HG03064 (cell line): Measurements from ENCODE around the gene NR2F1-AS1.

Experiments
- ATAC-seq: cut with Tn5 transposase; IDR thresholded peaks from one replicate; pipeline ENCODE4 v1.9.1; 2021; ENCODE audit warnings: low read depth; ENCODE audit not compliant: unreplicated experiment

The NR2F1-AS1 gene

DNA sequence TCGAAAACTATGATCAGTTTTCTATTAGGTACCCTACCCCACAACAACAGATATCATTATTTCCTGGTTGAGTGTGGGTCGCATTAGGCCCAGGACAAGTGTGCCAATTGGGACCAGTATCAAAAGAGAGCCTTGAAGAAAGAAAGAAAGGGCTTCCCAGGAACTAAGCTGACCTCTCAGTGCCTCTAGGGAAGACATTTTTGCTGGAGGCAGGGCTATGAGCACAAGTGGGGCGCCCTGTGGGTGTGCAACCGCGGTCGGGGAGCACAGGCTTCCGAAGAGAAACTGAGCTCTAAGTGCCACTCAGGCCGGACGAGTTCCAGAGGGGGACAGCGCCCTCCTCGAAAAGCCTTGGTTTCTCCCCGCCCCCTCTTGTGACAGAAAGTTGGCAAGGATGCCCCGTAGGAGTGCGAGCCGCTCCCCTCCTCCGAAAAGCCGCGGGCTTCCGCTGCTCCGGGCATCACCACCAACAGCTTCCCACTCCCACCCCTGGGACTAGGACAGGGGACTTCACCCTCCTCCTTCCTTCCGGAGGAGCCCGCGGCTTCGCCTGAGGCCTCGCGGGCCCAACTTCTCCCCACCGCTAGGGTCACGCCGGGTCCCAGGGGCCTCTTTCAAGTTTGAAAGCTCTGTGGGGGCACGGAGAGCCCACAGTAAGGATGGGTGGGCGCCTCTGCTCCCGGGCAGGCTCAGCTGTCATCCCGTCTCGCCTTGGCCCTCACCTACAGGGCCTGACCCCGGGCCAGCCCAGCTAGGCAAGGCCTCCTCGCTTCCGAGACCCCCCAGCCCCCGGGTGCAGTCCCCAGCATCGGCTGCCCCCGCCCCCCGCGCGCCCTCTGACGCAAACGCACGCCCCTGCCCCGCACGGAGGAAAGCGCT lies 2.0 kb downstream of the NR2F1-AS1 start:
- ATAC-seq: no peak

- no peak for ATAC-seq
Measured at GRCh38 chr5:93577854-93578812, 2.9 kb downstream of the NR2F1-AS1 start.

DNA sequence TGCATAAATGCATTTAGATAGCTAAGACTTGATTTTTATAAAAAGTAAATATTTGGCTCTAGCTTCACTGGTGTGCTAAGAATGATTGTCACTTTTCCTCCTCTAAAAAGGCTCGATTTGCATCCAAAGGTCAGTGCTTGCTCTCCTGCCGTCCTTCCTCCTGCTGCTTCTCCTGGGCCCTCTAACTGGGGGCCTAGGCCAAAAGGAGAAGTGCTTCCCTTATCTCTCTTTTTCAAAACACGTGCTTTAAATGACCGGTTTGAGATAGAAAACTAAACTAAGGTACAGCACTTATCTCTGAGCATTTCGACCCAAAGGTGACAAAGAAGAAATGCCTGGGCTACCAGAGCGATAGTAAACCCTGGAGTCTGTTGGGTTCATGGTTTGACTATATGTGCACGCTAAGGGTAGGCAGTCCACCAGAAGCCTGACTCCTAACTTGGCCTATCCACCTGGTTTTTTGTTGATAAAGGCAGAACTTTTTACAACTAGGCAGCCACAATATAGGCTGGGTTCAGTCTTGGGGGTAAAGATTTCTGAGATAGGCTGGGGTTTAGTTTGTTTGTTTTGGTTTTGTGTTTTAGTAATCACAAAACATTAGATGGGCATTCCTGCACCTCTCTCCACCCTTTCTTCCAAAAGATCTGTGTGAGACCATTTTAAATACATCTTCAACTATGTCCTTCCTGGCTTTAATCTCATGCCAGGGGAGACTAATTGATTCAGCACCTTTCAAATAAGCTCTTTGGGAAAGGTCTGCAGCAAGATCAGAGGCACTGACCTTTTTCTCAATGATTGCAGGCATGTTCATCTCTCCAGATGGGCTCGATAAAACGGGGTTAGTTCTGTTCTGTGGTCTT lies 3.8 kb downstream of the NR2F1-AS1 start:
- ATAC-seq: no peak

DNA sequence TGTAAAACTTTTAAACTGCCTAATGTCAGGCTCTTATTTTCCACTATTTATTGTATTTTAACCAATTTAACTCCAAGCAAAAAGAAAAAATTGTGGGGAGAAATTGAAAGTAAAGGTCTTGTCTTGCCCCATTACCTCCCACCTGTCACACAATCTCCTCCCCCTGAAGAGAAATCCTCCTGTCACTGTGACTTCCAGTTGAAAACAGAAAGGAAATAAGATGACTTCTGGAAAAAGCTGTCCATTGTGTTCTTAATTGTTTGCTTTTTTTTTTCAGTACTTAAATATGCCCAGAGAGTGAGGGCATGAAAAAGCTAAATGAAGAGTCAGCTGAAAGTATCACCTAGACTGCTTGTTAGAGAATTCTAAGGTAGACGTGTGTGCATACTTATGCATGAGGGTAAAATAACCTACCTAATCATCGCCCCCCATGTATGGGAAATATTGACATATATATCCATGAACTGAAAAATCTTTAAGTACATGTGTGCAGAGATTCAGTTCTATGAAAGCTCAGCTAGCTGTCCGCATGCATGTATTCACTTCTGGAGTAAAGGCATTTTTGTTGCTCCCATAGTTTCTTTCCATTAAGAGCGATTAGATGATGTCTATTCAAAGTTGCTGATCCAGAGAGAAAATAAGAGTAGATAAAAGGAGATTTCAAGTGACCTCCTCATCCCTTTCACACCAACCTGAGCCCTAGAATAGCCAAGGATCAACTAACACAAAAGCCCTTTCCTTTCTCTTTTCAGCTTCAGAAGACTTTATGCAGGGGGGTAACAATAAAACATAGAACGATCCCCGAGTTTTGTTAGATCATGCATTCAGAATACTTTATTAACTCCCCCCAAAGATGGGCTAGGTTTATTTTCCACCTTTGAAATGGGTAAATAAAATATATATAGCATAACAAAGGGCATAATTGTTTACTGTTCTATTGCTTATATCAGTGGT lies 5.3 kb downstream of the NR2F1-AS1 start:
- no peak for ATAC-seq

DNA sequence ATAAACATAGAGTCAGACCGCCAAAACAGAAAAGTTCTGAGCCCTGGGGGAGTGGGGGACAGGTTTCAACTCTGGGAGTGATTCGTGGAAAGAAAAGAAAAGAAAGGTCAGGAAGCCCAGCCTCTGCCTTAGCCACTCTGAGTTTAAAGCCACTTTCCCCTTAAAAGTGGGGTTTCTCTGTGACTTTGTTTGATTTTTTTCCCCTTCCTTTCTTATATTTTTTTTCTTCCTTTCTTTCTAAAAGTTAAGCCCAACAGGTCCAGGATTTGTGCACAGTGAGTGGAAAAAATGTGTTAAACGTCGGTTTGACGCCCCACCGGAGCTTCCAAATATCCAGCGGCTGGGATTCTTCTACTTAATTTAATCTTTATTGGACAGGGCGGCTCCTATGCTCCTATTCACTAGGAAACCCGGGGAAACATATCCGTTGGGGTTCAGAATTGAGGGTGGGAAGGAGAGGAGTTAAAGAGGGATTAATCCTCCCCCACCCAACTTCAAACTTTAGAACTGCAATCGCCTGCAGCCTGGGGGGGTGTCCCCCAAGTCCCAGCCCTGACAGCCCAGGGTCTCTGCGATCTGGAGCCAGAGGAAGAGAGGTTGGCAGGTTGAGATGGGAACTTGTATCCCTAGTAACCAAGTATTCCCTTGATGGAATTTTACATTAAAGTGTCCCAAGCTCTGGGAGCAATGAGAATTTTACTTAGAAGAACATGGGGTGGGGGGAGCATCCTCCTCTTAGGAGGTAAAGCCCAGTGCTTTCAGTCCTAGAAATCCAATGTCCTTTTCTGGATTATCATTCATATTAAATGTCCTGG lies 6.3 kb downstream of the NR2F1-AS1 start:
- no peak for ATAC-seq

DNA sequence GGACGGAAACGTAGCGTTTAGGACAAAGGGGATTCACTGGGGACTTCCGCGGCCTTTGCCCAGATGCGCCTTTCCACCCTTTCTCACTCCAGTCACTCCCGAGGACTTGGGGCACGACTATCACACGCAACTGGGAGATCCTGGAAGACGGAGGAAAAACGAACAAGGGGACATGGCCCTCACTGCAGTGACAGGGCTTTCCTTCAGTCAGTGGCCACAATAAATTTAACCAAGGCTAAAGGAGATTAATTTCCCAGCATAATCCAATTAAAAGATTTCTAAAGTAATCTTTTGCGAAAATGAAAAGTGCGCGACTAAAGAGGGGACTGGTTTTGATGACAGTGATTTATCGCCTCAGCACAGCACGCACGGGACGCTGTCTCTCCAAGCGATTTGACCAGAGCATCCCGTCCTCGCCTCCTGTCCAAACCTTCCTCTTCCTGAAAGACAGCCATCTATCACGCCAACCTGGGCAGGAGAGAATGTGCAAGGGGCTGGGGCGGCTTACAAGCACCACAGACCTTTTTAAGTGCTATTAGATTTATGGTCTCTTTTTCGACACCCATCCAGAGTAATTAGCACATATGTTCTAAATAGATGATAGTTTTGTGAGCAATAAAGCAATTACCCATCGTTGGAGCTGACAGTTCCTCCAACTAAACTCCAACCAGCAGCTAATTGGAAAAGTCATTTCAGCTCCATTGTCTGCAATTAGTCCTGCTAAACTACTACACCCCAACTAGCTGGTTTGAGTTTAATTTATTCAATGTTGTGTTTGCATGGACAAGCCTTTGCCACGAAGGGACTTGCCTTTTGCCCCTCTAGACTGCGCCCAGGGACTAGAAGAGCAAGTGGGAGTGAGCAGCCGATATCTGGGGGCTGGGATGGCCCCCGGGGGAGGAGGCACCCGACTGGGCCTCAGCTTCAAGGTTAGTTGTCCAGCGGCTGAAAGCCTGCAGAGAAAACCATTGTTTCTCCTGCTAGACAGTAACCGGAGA lies 7.4 kb downstream of the NR2F1-AS1 start:
- no peak for ATAC-seq

GRCh38 chr5:93572608-93573353 lies 8.2 kb downstream of the NR2F1-AS1 start:
- ATAC-seq: no peak

GRCh38 chr5:93572101-93572607 lies 8.9 kb downstream of the NR2F1-AS1 start:
- no peak for ATAC-seq

GRCh38 chr5:93571114-93571949 lies 9.7 kb downstream of the NR2F1-AS1 start:
- ATAC-seq: no peak

- ATAC-seq: no peak
Measured at GRCh38 chr5:93570294-93571113, 10.5 kb downstream of the NR2F1-AS1 start.

- no peak for ATAC-seq
Measured at GRCh38 chr5:93569300-93570160, 11.5 kb downstream of the NR2F1-AS1 start.

DNA sequence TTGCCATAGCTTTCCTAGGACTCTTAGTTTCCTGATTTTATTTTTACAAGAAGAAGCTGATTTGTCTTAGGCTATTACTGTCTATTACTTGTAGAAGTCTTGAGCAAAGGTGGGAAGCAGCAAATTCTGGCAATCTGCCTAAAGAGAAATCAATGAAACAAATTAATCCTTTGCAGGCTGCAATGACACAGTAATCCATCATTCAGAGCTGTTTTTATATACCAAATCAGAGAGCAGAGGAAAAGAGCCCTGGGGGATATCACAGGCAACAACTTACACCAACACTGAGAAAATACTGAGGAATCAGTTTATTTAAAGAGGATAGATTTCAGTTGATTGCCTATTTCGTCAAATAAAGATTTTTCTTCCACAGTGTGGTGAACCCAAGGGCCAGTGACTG lies 13.6 kb downstream of the NR2F1-AS1 start:
- no peak for ATAC-seq

DNA sequence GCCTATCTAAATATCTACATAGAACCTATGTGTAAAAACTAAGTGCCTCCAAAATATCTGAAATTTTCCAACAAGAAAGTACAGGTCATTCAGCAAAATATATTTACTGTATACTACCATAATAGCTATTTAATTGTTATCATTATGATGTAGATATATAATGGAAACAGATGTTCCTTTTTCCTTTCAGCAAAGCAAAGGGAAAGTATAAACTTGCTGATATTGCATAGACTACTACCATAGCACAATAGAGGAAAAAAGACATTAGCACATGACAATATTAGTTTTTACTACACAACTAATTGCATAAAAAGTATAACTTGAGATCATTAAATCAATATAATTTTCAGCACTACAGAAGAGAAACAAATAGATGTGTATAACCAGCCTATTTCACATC lies 14.9 kb downstream of the NR2F1-AS1 start:
- no peak for ATAC-seq
